Glutamatergic neuron (in vitro differentiated cells): ENCODE results near the gene SMIM1. TPM values are rescaled to one million over a fixed set of nuclear protein-coding genes. Genes with fewer than 3 reads are reported as not detected.

Source experiments
- DNase-seq: peaks from one replicate; pipeline ENCODE4 v3.0.0; 2022
- H3K27ac Mint-ChIP-seq: one replicate; pipeline ENCODE4 v1.8.0; 2020; ENCODE audit warnings: mild to moderate bottlenecking, mixed read lengths, inconsistent platforms; ENCODE audit not compliant: unreplicated experiment
- H3K27me3 Mint-ChIP-seq: one replicate; pipeline ENCODE4 v1.8.0; 2020; ENCODE audit warnings: mild to moderate bottlenecking, moderate library complexity, mixed read lengths, inconsistent platforms; ENCODE audit not compliant: unreplicated experiment
- H3K36me3 Mint-ChIP-seq: one replicate; pipeline ENCODE4 v1.8.0; 2020; ENCODE audit warnings: mild to moderate bottlenecking, mixed read lengths, inconsistent platforms; ENCODE audit not compliant: unreplicated experiment
- H3K4me1 Mint-ChIP-seq: one replicate; pipeline ENCODE4 v1.8.0; 2020; ENCODE audit warnings: mild to moderate bottlenecking, low read depth, mixed read lengths, inconsistent platforms; ENCODE audit not compliant: unreplicated experiment
- H3K4me3 Mint-ChIP-seq: one replicate; pipeline ENCODE4 v1.8.0; 2020; ENCODE audit warnings: mild to moderate bottlenecking, mixed read lengths, inconsistent platforms; ENCODE audit not compliant: unreplicated experiment
- H3K9me3 Mint-ChIP-seq: one replicate; pipeline ENCODE4 v1.8.0; 2020; ENCODE audit warnings: mild to moderate bottlenecking, moderate library complexity, mixed read lengths, inconsistent platforms; ENCODE audit not compliant: unreplicated experiment
- CTCF ChIP-seq: fragments of 200-600 bp; sonication (generic); IDR thresholded peaks from one replicate; pipeline ENCODE4 v1.5.0; 2021; ENCODE audit not compliant: partially characterized antibody, unreplicated experiment
- total RNA-seq: library from RNA; stranded (reverse); fragmentation: NEBNext Ultra II Directional; extraction: Animal tissue kit (Norgen Biotek cat#: 25700); gene quantifications from one replicate; pipeline ENCODE4 v1.2.1, GENCODE V29; 2021; ENCODE audit not compliant: unreplicated experiment

Gene SMIM1
- total RNA-seq, 1 donor from 2014 or later: 7.5 TPM

DNA sequence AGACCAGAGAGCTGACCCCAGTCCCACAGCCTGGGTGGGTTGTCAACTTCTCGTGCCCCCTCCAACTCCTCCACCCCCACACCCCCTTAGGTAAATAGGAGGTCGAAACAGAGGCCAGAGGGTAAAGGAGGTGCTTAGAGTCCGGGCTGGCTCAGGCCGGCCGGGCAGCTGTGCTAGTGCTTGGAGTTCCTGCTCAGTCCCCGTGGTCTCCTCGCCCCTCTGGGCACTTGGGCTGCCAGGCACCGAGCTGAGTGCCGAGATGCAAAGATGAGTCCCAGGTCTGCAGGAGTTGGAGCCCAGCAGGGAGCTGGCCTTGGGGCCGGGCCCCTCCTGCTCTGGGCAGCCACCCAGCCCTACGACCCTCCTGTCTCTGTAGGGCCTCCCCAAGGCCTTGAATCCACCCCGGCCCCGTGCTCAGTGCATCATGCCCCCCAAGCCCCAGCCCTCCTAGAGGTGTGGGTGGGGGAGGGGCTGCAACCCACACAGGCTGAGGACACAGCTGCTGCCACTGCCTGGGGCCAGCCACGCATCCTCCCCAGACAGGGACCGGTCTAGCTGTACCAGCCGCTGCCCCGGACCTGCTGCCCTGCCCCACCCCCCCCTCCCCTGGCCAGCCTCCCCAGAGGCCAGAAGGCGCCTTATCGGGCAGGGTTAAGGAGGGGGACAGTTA, 1.9 kb downstream of the SMIM1 start:
- peaks cover 6% of the 10 kb centered on the region for H3K9me3 Mint-ChIP-seq
- H3K27me3 Mint-ChIP-seq: peaks cover 7% of the 10 kb centered on the region
- peak; percentile 38 for DNase-seq
- H3K4me3 Mint-ChIP-seq: no peak overlapping the region
- H3K36me3 Mint-ChIP-seq: no peaks in the 10 kb centered on the region
- no peak overlapping the region for H3K27ac Mint-ChIP-seq
- peaks cover 15% of the 10 kb centered on the region for H3K4me1 Mint-ChIP-seq
- no peak for TF ChIP-seq CTCF

DNA sequence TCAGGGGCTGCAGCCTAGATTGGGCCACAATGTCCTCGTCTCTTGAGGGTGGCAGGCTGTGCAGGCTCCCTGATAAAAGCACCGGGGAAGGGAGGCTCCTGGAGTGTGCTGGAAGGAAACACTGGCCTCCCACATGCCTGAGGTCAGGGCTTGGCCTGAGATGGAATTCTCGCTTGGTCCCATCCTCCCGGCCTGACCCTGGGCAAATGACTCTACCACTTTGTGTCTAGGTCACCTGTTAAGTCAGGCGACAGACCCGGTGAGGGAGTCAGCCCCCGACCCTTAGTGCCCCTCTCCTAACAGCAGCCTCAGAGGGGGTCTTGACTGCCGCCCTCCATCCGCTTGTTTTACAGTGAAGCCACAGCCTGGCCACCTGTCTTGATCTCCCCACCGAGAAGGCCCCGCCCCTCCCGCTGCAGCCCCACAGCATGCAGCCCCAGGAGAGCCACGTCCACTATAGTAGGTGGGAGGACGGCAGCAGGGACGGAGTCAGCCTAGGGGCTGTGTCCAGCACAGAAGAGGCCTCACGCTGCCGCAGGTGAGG, 2.5 kb downstream of the SMIM1 start:
- Mint-ChIP-seq H3K27me3 (peaks cover 7% of the 10 kb centered on the region), H3K4me1 (peaks cover 19% of the 10 kb centered on the region), H3K36me3 (no peaks in the 10 kb centered on the region), H3K4me3 (peak overlapping the region; percentile 34), H3K9me3 (peaks cover 6% of the 10 kb centered on the region), H3K27ac (no peak overlapping the region)
- no peak for DNase-seq
- TF ChIP-seq CTCF: no peak

- no peak overlapping the region for H3K4me3 Mint-ChIP-seq
- H3K27ac Mint-ChIP-seq: no peak overlapping the region
- H3K4me1 Mint-ChIP-seq: peaks cover 17% of the 10 kb centered on the region
- DNase-seq: peak; percentile 57
- no peak for TF ChIP-seq CTCF
- peaks cover 6% of the 10 kb centered on the region for H3K9me3 Mint-ChIP-seq
- H3K27me3 Mint-ChIP-seq: peaks cover 6% of the 10 kb centered on the region
- H3K36me3 Mint-ChIP-seq: no peaks in the 10 kb centered on the region
Observed at GRCh38 chr1:3775490-3776230, 3.1 kb downstream of the SMIM1 start.

- Mint-ChIP-seq H3K27me3 (peaks cover 4% of the 10 kb centered on the region), H3K36me3 (no peaks in the 10 kb centered on the region), H3K9me3 (peaks cover 8% of the 10 kb centered on the region), H3K4me1 (peaks cover 13% of the 10 kb centered on the region), H3K27ac (no peak overlapping the region), H3K4me3 (no peak overlapping the region)
- no peak for DNase-seq
- TF ChIP-seq CTCF: no peak
Observed at GRCh38 chr1:3776231-3776961, 3.8 kb downstream of the SMIM1 start.
